ENCODE results near the gene ZNF207.

The ZNF207 gene

GRCh38 chr17:32349854-32350665 is at the start of gene ZNF207:
Gene ZNF207 (plus strand): TSS chr17:32350157. CDS start chr17:32350286, 129 bp downstream.
- no peak for TF ChIP-seq CTCF (IDR thresholded peaks at IDR 0.05; ENCODE audit: low read depth, low read length, missing control alignments)
- peak; percentile 92 for DNase-seq (ENCODE audit: low read depth)
- in situ Hi-C loops (cut with HindIII; ENCODE audit: low sequenced_read_pairs), result no loop called here
- H3K4me3 ChIP-seq (ENCODE audit: low read depth, low read length), result peak within 1 kb of the TSS; percentile 92

GRCh38 chr17:32302037-32302436 is 47.9 kb upstream of the ZNF207 start:
- no peak for TF ChIP-seq CTCF (IDR thresholded peaks at IDR 0.05; ENCODE audit: low read depth, low read length, missing control alignments)
- H3K4me3 ChIP-seq (ENCODE audit: low read depth, low read length), result no peak overlapping the region
- in situ Hi-C loops (cut with HindIII; ENCODE audit: low sequenced_read_pairs), result no loop called here
- no peak for DNase-seq (ENCODE audit: low read depth)

- TF ChIP-seq CTCF (IDR thresholded peaks at IDR 0.05; ENCODE audit: low read depth, low read length, missing control alignments), result no peak
- in situ Hi-C loops (cut with HindIII; ENCODE audit: low sequenced_read_pairs), result no loop called here
These were observed 46.9 kb upstream of the ZNF207 start for GRCh38 chr17:32302860-32303649.

GRCh38 chr17:32303781-32304288 is 46.1 kb upstream of the ZNF207 start:
- H3K4me3 ChIP-seq (ENCODE audit: low read depth, low read length), result no peak overlapping the region
- in situ Hi-C loops (cut with HindIII; ENCODE audit: low sequenced_read_pairs), result no loop called here
- TF ChIP-seq CTCF (IDR thresholded peaks at IDR 0.05; ENCODE audit: low read depth, low read length, missing control alignments), result no peak
- no peak for DNase-seq (ENCODE audit: low read depth)

More at GRCh38 chr17:32302860-32303649, 46.9 kb upstream of the ZNF207 start:
- no peak overlapping the region for H3K4me3 ChIP-seq (ENCODE audit: low read depth, low read length)
- no peak for DNase-seq (ENCODE audit: low read depth)

GRCh38 chr17:32305049-32305448 is 44.9 kb upstream of the ZNF207 start:
- in situ Hi-C loops (cut with HindIII; ENCODE audit: low sequenced_read_pairs), result no loop called here
- DNase-seq (ENCODE audit: low read depth), result no peak
- H3K4me3 ChIP-seq (ENCODE audit: low read depth, low read length), result no peak overlapping the region
- no peak for TF ChIP-seq CTCF (IDR thresholded peaks at IDR 0.05; ENCODE audit: low read depth, low read length, missing control alignments)

GRCh38 chr17:32307658-32308057 is 42.3 kb upstream of the ZNF207 start:
- no peak overlapping the region for H3K4me3 ChIP-seq (ENCODE audit: low read depth, low read length)
- DNase-seq (ENCODE audit: low read depth), result no peak
- no peak for TF ChIP-seq CTCF (IDR thresholded peaks at IDR 0.05; ENCODE audit: low read depth, low read length, missing control alignments)
- in situ Hi-C loops (cut with HindIII; ENCODE audit: low sequenced_read_pairs), result no loop called here

Data from astrocyte of the cerebellum (primary cell).